A549 (cell line): ENCODE measurements around the gene TLR6. TPM values are rescaled to one million over a fixed set of nuclear protein-coding genes. Genes with fewer than 3 reads are reported as not detected.
A peak's percentile ranks its signal among the peaks of the same experiment; 100 is the strongest.

Experiments
- ATAC-seq, 2 experiments: fragments of 200-7000 bp in 1 of 2; fragments of >200 bp in 1 of 2; cut with Nextera tagmentation in 1 of 2; cut with Tn5 transposase in 1 of 2; 3 replicates each; pipeline versions ENCODE4 v1.8.0 to v1.9.1; 2018 to 2020; ENCODE audit warnings: mild to moderate bottlenecking in 1 of 2, moderate library complexity in 1 of 2
- CTCF ChIA-PET: fragments of 300-600 bp; sonication (Branson Sonifier 250); formaldehyde crosslinking; extraction: SDS; loops from one replicate; lab custom pipeline; 2021; ENCODE audit warnings: antibody characterized with exemption, inconsistent platforms; lab: Yijun Ruan, JAX
- POLR2A ChIA-PET: fragments of 350-600 bp; formaldehyde crosslinking; extraction: SDS; loops from one replicate; lab custom pipeline; 2021; ENCODE audit warnings: antibody characterized with exemption, inconsistent platforms; lab: Yijun Ruan, JAX
- DNase-seq, 2 experiments: peaks; one replicate each; pipeline versions ENCODE4 v3.0.0 to v3.0.0-alpha.2; 2011 to 2016; ENCODE audit warnings: low read depth in 1 of 2, low spot score in 1 of 2
- FAIRE-seq: peaks from 2 replicates; lab custom pipeline; 2011; peaks lifted over from hg19 to GRCh38; lab: Jason Lieb, UNC
- H3K27ac ChIP-seq, 2 experiments: fragments of >200 bp; sonication (Bioruptor Twin); formaldehyde crosslinking; 3 replicates each; pipeline ENCODE4 v1.5.1; 2016 to 2017
- H3K4me1 ChIP-seq: fragments of >200 bp; sonication (Bioruptor Twin); formaldehyde crosslinking; 3 replicates; pipeline ENCODE4 v1.6.1; 2016
- H3K4me2 ChIP-seq: fragments of >200 bp; sonication (Bioruptor Twin); formaldehyde crosslinking; 3 replicates; pipeline ENCODE4 v1.6.1; 2016
- H3K4me3 ChIP-seq: fragments of >200 bp; sonication (Bioruptor Twin); formaldehyde crosslinking; 3 replicates; pipeline ENCODE4 v1.5.1; 2016
- H3K9me3 ChIP-seq: fragments of >200 bp; sonication (Bioruptor Twin); formaldehyde crosslinking; 3 replicates; pipeline ENCODE4 v1.6.1; 2016
- BHLHE40 ChIP-seq: IDR thresholded peaks from 2 replicates; pipeline ENCODE4 v1.6.1; 2012; ENCODE audit warnings: low read depth, low read length, inconsistent platforms
- CBX8 ChIP-seq: fragments of 200-600 bp; sonication (generic); IDR thresholded peaks from 2 replicates; pipeline ENCODE4 v1.6.1; 2016
- EHMT2 ChIP-seq: fragments of 200-600 bp; sonication (generic); IDR thresholded peaks from 2 replicates; pipeline ENCODE4 v1.6.1; 2016; ENCODE audit warnings: antibody characterized with exemption, low read depth, mild to moderate bottlenecking, moderate library complexity
- EP300 ChIP-seq, 2 experiments: fragments of >200 bp; sonication (Bioruptor Twin); formaldehyde crosslinking; IDR thresholded peaks; 2 replicates in 1 of 2; 3 replicates in 1 of 2; pipeline ENCODE4 v1.6.1; 2016 to 2017
- FOSB ChIP-seq: fragments of 250-450 bp; sonication (Bioruptor Pico); IDR thresholded peaks from 2 replicates; pipeline ENCODE4 v1.5.0; 2020; ENCODE audit warnings: mild to moderate bottlenecking, moderate library complexity
- FOSL2 ChIP-seq, 2 experiments: fragments of 450-650 bp in 1 of 2; fragments of >200 bp in 1 of 2; sonication (Bioruptor Twin) in 1 of 2; formaldehyde crosslinking; IDR thresholded peaks; 2 replicates each; pipeline versions ENCODE4 v1.5.0 to v1.6.1; 2016 to 2020; ENCODE audit warnings: mild to moderate bottlenecking in 1 of 2, moderate library complexity in 1 of 2
- FOXS1 ChIP-seq: fragments of 250-450 bp; sonication (Bioruptor Pico); IDR thresholded peaks from 2 replicates; pipeline ENCODE4 v1.5.0; 2020; ENCODE audit warnings: mild to moderate bottlenecking, moderate library complexity
- GATA3 ChIP-seq: IDR thresholded peaks from 2 replicates; pipeline ENCODE4 v1.6.1; 2012; ENCODE audit warnings: borderline replicate concordance
- HMGXB4 ChIP-seq: fragments of 250-450 bp; sonication (Bioruptor Pico); IDR thresholded peaks from 2 replicates; pipeline ENCODE4 v1.5.0; 2021; ENCODE audit warnings: mild to moderate bottlenecking, moderate library complexity, borderline replicate concordance
- MAFK ChIP-seq: fragments of 450-650 bp; IDR thresholded peaks from 2 replicates; pipeline ENCODE4 v1.6.1; 2014; ENCODE audit not compliant: partially characterized antibody
- MAX ChIP-seq: IDR thresholded peaks from 2 replicates; pipeline ENCODE4 v1.6.1; 2012
- NR3C1 ChIP-seq: fragments of >200 bp; sonication (Bioruptor Twin); formaldehyde crosslinking; IDR thresholded peaks from 3 replicates; pipeline ENCODE4 v1.6.1; 2017
- RAD21 ChIP-seq, 2 experiments: fragments of >200 bp in 1 of 2; sonication (Bioruptor Twin) in 1 of 2; formaldehyde crosslinking in 1 of 2; IDR thresholded peaks in 1 of 2; conservative IDR thresholded peaks in 1 of 2; 2 replicates in 1 of 2; 3 replicates in 1 of 2; pipeline ENCODE4 v1.6.1; 2012 to 2018; ENCODE audit warnings: inconsistent platforms in 1 of 2
- SMC3 ChIP-seq: fragments of >200 bp; sonication (Bioruptor Twin); formaldehyde crosslinking; IDR thresholded peaks from 3 replicates; pipeline ENCODE4 v1.6.1; 2018; ENCODE audit warnings: inconsistent platforms
- TP53 ChIP-seq: fragments of 250-450 bp; sonication (Bioruptor Pico); IDR thresholded peaks from 2 replicates; pipeline ENCODE4 v1.5.0; 2021; ENCODE audit warnings: mild to moderate bottlenecking, moderate library complexity
- WGBS: methylation state at CpG from one replicate; pipeline ENCODE4 v1.1.6; 2017; ENCODE audit errors: missing lambda C conversion rate; 5-methylcytosine and 5-hydroxymethylcytosine counted together
- polyA plus RNA-seq, 4 experiments: library from polyadenylated mRNA; depleted of rRNA in 3 of 4; stranded (reverse); fragments of >200 nt; fragmentation: RNase III in 1 of 4; extraction: RNeasy Plus Mini Kit Qiagen cat#74134 plus additional on column Dnase treatment in 1 of 4; gene quantifications; 2 replicates in 3 of 4; 3 replicates in 1 of 4; pipeline ENCODE4 v1.2.3, GENCODE V29; 2011 to 2017

TLR6 gene
- polyA plus RNA-seq, 2 of the 4 experiments (the other 2 are of a cell fraction), result 5.6 to 11.5 TPM

- 96% methylated on average over 7 of the region's 7 CpGs for WGBS
- ATAC-seq, result no peak
Measured at GRCh38 chr4:38898245-38898644, 41.6 kb upstream of the TLR6 start.

GRCh38 chr4:38896940-38897339, 40.3 kb upstream of the TLR6 start:
- no peaks in the 10 kb centered on the region for H3K9me3 ChIP-seq
- CTCF ChIA-PET, result interaction anchor here (0.8 to 2.6 kb wide), 2 partner anchors 137 to 231 kb away, joined by 3 to 11 read pairs; no protein-coding TSS in a partner anchor

More at GRCh38 chr4:38898245-38898644, 41.6 kb upstream of the TLR6 start:
- TF ChIP-seq EHMT2, result no peak
- ChIA-PET CTCF (interaction anchor here (0.6 to 2.6 kb wide), 2 partner anchors 69 to 138 kb away, joined by 3 to 11 read pairs; no protein-coding TSS in a partner anchor), POLR2A (no interaction called here)
- H3K27ac ChIP-seq, result no peak overlapping the region
- H3K4me3 ChIP-seq, result no peak overlapping the region
- no peaks in the 10 kb centered on the region for H3K9me3 ChIP-seq
- no peak for DNase-seq
- no peak for FAIRE-seq
- peaks cover 5% of the 10 kb centered on the region; the same call in 2 of the 3 replicates for H3K4me1 ChIP-seq
- H3K4me2 ChIP-seq, result no peak overlapping the region

GRCh38 chr4:38894322-38894982, 37.8 kb upstream of the TLR6 start:
- H3K27ac ChIP-seq, result no peak overlapping the region
- ChIA-PET CTCF (interaction anchor here (2.2 kb wide), 1 partner anchor 8 kb away, joined by 9 read pairs; no protein-coding TSS in a partner anchor), POLR2A (no interaction called here)
- WGBS, result 91% methylated on average over 7 of the region's 7 CpGs
- no peak overlapping the region for H3K4me2 ChIP-seq
- no peaks in the 10 kb centered on the region for H3K9me3 ChIP-seq
- no peak for FAIRE-seq
- peak in 1 of 2 experiments; percentile 26 for DNase-seq
- peaks cover 12% of the 10 kb centered on the region; the same call in 2 of the 3 replicates for H3K4me1 ChIP-seq
- peak; percentile 34 to 38; a peak in 1 of 6 replicates for ATAC-seq
- no peak overlapping the region for H3K4me3 ChIP-seq
- TF ChIP-seq RAD21 (conservative IDR thresholded peaks at IDR 0.05 in 1 of 2, IDR thresholded peaks at IDR 0.05 in 1 of 2), result peak in 1 of 2 experiments; percentile 13; a peak in 2 of 5 replicates
- TF ChIP-seq FOSB (CRISPR knock-in tag), result no peak

More at GRCh38 chr4:38896940-38897339, 40.3 kb upstream of the TLR6 start:
- Histone ChIP-seq H3K4me3 (no peak overlapping the region), H3K27ac (no peak overlapping the region), H3K4me2 (no peak overlapping the region), H3K4me1 (no peaks in the 10 kb centered on the region)
- ATAC-seq, result no peak
- no peak for TF ChIP-seq EP300 (IDR thresholded peaks at IDR 0.05)
- TF ChIP-seq MAX, result no peak
- no peak for TF ChIP-seq NR3C1
- no peak for TF ChIP-seq TP53 (CRISPR knock-in tag)
- TF ChIP-seq RAD21 (conservative IDR thresholded peaks at IDR 0.05 in 1 of 2, IDR thresholded peaks at IDR 0.05 in 1 of 2), result no peak
- TF ChIP-seq BHLHE40, result no peak
- 67% methylated on average over 1 of the region's 1 CpG for WGBS
- no peak for DNase-seq
- FAIRE-seq, result no peak
- POLR2A ChIA-PET, result no interaction called here

GRCh38 chr4:38891051-38891983, 34.7 kb upstream of the TLR6 start:
- ChIA-PET CTCF (interaction anchor here (0.9 to 1.3 kb wide), 3 partner anchors 10 to 132 kb away, joined by 3 to 6 read pairs (median 5); no protein-coding TSS in a partner anchor), POLR2A (no interaction called here)
- ATAC-seq (no peak), FAIRE-seq (no peak), DNase-seq (no peak)
- H3K4me2 ChIP-seq, result no peak overlapping the region
- no peak for TF ChIP-seq SMC3
- TF ChIP-seq FOXS1 (CRISPR knock-in tag), result no peak
- TF ChIP-seq CBX8, result no peak
- peaks cover 22% of the 10 kb centered on the region; the same call in 2 of the 3 replicates for H3K4me1 ChIP-seq
- no peak overlapping the region for H3K4me3 ChIP-seq
- 82% methylated on average over 10 of the region's 10 CpGs for WGBS
- no peaks in the 10 kb centered on the region for H3K9me3 ChIP-seq
- H3K27ac ChIP-seq, result 0 out of 6 replicates have a peak overlapping the region, but pooled peaks of 1 of the 2 experiments have one; percentile 20

- DNase-seq (peak in 1 of 2 experiments; percentile 16), ATAC-seq (no peak), FAIRE-seq (no peak)
- H3K4me2 ChIP-seq, result 0 out of 3 replicates have a peak overlapping the region, but pooled peaks have one; percentile 22
- TF ChIP-seq GATA3 (no peak), FOSL2 (IDR thresholded peaks at IDR 0.05) (no peak), FOSL2 (CRISPR knock-in tag; IDR thresholded peaks at IDR 0.05) (peak; percentile 67), HMGXB4 (CRISPR knock-in tag) (no peak), MAFK (peak; percentile 43)
- H3K27ac ChIP-seq, result peak overlapping the region in 1 of 2 experiments; percentile 57; a peak in 2 of 6 replicates
- no peak overlapping the region for H3K4me3 ChIP-seq
- ChIA-PET CTCF (interaction anchor here (1.3 to 1.5 kb wide), 3 partner anchors 9 to 28 kb away, joined by 3 to 5 read pairs (median 3); no protein-coding TSS in a partner anchor), POLR2A (no interaction called here)
- peaks cover 22% of the 10 kb centered on the region; the same call in 2 of the 3 replicates for H3K4me1 ChIP-seq
- 93% methylated on average over 1 of the region's 1 CpG for WGBS
- H3K9me3 ChIP-seq, result no peaks in the 10 kb centered on the region
Measured at GRCh38 chr4:38889143-38889542, 32.5 kb upstream of the TLR6 start.
